Heart left ventricle (tissue), 13 donors: ENCODE data around the gene RPS6KA2.

ENCODE experiments used
- CTCF ChIP-seq, 12 donors: fragments of 200-600 bp; sonication (generic) in 4 of 12; IDR thresholded peaks; one replicate each; pipeline versions ENCODE4 v1.5.0 to v1.8.0; 2018 to 2022; ENCODE audit warnings: antibody characterized with exemption in 12 of 12, mild to moderate bottlenecking in 5 of 12
- POLR2A ChIP-seq, 2 donors: fragments of 450-650 bp; IDR thresholded peaks; one replicate each; pipeline ENCODE4 v1.6.1; 2017; ENCODE audit warnings: antibody characterized with exemption in 2 of 2, mild to moderate bottlenecking in 2 of 2, moderate library complexity in 2 of 2
- donor health status: ischemic (EF 13 %, LVEDD 7.1; RV severe dilation, severe dysfunction).
- donor health status: DM: no; HTN: yes; CAD: no.
- donor health status: DM: no; HTN: no; CAD: no.
- donor health status: ischemic (EF 25% LVEDD 6.9; RV normal size, moderate dysfunction).
- donor health status: ischemic (EF 25% LVEDD 5.7; RV mildly dilated, moderate dysfunction).
- donor health status: ischemic (EF 35%, LVEDD 5.7; RV mildly dilated, moderate dysfunction).
- donor health status: nonischemic (EF 11% LVEDD 7.7; RV severe dilation, severe dysfunction).
- donor health status: DM: yes; HTN: yes; CAD: no.
- donor health status: PGD.
- donor health status: ischemic (EF 29% LVEDD 5.4; RV normal size, mild dysfunction).
- donor health status: nonischemic (EF 23%, LVEDD 6.1; RV moderate dilation, normal function).

GRCh38 chr6:166660157-166660688, 33.2 kb upstream of the RPS6KA2 start:
- TF ChIP-seq CTCF (IDR thresholded peaks at IDR 0.05) (no peak), POLR2A (IDR thresholded peaks at IDR 0.05) (no peak)
